Calu3 (cell line): ENCODE results near the gene CDK14. TPM values are rescaled to one million over a fixed set of nuclear protein-coding genes. Genes with fewer than 3 reads are reported as not detected.

Source experiments
- BruUV-seq: library from RNA; stranded (reverse); fragments of 400-500 nt; replicated peaks from 2 replicates; lab custom pipeline; 2021; lab: Mats Ljungman, UMichigan
- CTCF ChIA-PET: fragments of 300-600 bp; sonication (Branson Sonifier 250); formaldehyde crosslinking; loops from one replicate; lab custom pipeline; 2022; ENCODE audit warnings: antibody characterized with exemption; lab: Charles Lee
- DNase-seq: peaks from one replicate; pipeline ENCODE4 v3.0.0; 2022
- H3K27ac Mint-ChIP-seq: one replicate; pipeline ENCODE4 v1.8.0; 2022; ENCODE audit warnings: mixed read lengths; ENCODE audit not compliant: unreplicated experiment
- H3K27me3 Mint-ChIP-seq: one replicate; pipeline ENCODE4 v1.8.0; 2022; ENCODE audit warnings: mixed read lengths; ENCODE audit not compliant: unreplicated experiment
- H3K36me3 Mint-ChIP-seq: one replicate; pipeline ENCODE4 v1.8.0; 2022; ENCODE audit warnings: mild to moderate bottlenecking, moderate library complexity, mixed read lengths; ENCODE audit not compliant: insufficient read depth, unreplicated experiment
- H3K4me1 Mint-ChIP-seq: one replicate; pipeline ENCODE4 v1.8.0; 2022; ENCODE audit warnings: mild to moderate bottlenecking, low read depth, mixed read lengths; ENCODE audit not compliant: unreplicated experiment
- H3K4me3 Mint-ChIP-seq: one replicate; pipeline ENCODE4 v1.8.0; 2022; ENCODE audit warnings: mild to moderate bottlenecking, low read depth, moderate library complexity, mixed read lengths; ENCODE audit not compliant: unreplicated experiment
- H3K9me3 Mint-ChIP-seq: one replicate; pipeline ENCODE4 v1.8.0; 2022; ENCODE audit warnings: low read depth, mixed read lengths; ENCODE audit not compliant: unreplicated experiment
- intact Hi-C: fragments of 100-400 bp; cut with micrococcal nuclease; formaldehyde crosslinking; loops from one replicate; pipeline ENCODE4 v1.10.0; 2022; ENCODE audit not compliant: unreplicated experiment
- total RNA-seq: library from RNA; stranded (reverse); gene quantifications from 2 replicates; pipeline ENCODE4 v1.2.3, GENCODE V29; 2022
- TF ChIP-seq, protein P1 (sequence below): fragments of 200-600 bp; IDR thresholded peaks from one replicate; pipeline ENCODE4 v1.8.0; 2022; ENCODE audit warnings: antibody characterized with exemption; ENCODE audit not compliant: unreplicated experiment

The CDK14 gene
- total RNA-seq, 1 experiment from 2014 or later, result 29.4 TPM

- H3K4me3 Mint-ChIP-seq, result no peak overlapping the region
- no peak for DNase-seq
- intact Hi-C loops, result no loop called here
- no peaks in the 10 kb centered on the region for H3K9me3 Mint-ChIP-seq
- TF ChIP-seq, protein P1, sequence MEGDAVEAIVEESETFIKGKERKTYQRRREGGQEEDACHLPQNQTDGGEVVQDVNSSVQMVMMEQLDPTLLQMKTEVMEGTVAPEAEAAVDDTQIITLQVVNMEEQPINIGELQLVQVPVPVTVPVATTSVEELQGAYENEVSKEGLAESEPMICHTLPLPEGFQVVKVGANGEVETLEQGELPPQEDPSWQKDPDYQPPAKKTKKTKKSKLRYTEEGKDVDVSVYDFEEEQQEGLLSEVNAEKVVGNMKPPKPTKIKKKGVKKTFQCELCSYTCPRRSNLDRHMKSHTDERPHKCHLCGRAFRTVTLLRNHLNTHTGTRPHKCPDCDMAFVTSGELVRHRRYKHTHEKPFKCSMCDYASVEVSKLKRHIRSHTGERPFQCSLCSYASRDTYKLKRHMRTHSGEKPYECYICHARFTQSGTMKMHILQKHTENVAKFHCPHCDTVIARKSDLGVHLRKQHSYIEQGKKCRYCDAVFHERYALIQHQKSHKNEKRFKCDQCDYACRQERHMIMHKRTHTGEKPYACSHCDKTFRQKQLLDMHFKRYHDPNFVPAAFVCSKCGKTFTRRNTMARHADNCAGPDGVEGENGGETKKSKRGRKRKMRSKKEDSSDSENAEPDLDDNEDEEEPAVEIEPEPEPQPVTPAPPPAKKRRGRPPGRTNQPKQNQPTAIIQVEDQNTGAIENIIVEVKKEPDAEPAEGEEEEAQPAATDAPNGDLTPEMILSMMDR, result no peak
- no peaks in the 10 kb centered on the region for H3K27me3 Mint-ChIP-seq
- CTCF ChIA-PET, result interaction anchor here (0.7 kb wide), 1 partner anchor 12 kb away, joined by 8 read pairs; no protein-coding TSS in a partner anchor
- no peaks in the 10 kb centered on the region for H3K36me3 Mint-ChIP-seq
- H3K27ac Mint-ChIP-seq, result no peak overlapping the region
- peaks cover 9% of the 10 kb centered on the region for H3K4me1 Mint-ChIP-seq
- BruUV-seq, result no TSS peak
Observed at GRCh38 chr7:90747516-90747915, 151.4 kb downstream of the CDK14 start.

DNA sequence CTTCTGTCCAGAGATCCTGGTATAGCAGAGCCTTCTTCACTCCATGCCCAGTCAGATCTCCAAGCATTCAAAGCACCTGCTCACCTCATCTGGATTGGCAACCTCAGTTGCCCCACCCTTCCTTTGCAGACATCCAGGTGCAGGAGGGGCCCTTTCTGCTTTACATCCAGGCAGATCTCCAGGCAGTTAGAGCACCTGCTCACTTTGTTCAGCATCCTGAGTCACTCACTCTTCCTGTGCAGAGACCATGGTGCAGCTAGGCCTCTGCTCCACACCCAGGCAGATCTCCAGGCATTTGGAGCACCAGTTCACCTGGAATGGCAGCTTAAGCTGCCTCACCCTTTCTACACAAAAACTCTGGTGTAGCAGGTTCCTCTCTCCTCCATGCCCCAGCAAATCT is 153.1 kb downstream of the CDK14 start:
- no peaks in the 10 kb centered on the region for H3K36me3 Mint-ChIP-seq
- H3K27ac Mint-ChIP-seq, result no peak overlapping the region
- H3K4me3 Mint-ChIP-seq, result no peak overlapping the region
- intact Hi-C loops, result no loop called here
- CTCF ChIA-PET, result no interaction called here
- BruUV-seq, result no TSS peak
- no peak for DNase-seq
- no peaks in the 10 kb centered on the region for H3K9me3 Mint-ChIP-seq
- H3K4me1 Mint-ChIP-seq, result peaks cover 9% of the 10 kb centered on the region
- TF ChIP-seq, protein P1, result no peak
- H3K27me3 Mint-ChIP-seq, result no peaks in the 10 kb centered on the region

- H3K4me1 Mint-ChIP-seq, result peaks cover 9% of the 10 kb centered on the region
- CTCF ChIA-PET, result interaction anchor here (0.6 kb wide), 1 partner anchor 9 kb away, joined by 3 read pairs; no protein-coding TSS in a partner anchor
- no peak overlapping the region for H3K4me3 Mint-ChIP-seq
- DNase-seq, result no peak
- TF ChIP-seq, protein P1, result no peak
- no peaks in the 10 kb centered on the region for H3K36me3 Mint-ChIP-seq
- intact Hi-C loops, result loop anchor here (10.0 kb wide), 1 partner anchor 175 kb away; no protein-coding TSS in a partner anchor
- H3K9me3 Mint-ChIP-seq, result no peaks in the 10 kb centered on the region
- no TSS peak for BruUV-seq
- H3K27me3 Mint-ChIP-seq, result no peaks in the 10 kb centered on the region
- H3K27ac Mint-ChIP-seq, result no peak overlapping the region
Observed at GRCh38 chr7:90749774-90750173, 153.7 kb downstream of the CDK14 start.

GRCh38 chr7:90751595-90751994 is 155.5 kb downstream of the CDK14 start:
- H3K4me1 Mint-ChIP-seq, result peaks cover 9% of the 10 kb centered on the region
- H3K27me3 Mint-ChIP-seq, result no peaks in the 10 kb centered on the region
- H3K27ac Mint-ChIP-seq, result no peak overlapping the region
- CTCF ChIA-PET, result no interaction called here
- intact Hi-C loops, result loop anchor here (10.0 kb wide), 1 partner anchor 173 kb away; no protein-coding TSS in a partner anchor
- no peaks in the 10 kb centered on the region for H3K36me3 Mint-ChIP-seq
- H3K4me3 Mint-ChIP-seq, result no peak overlapping the region
- no peak for DNase-seq
- no TSS peak for BruUV-seq
- no peaks in the 10 kb centered on the region for H3K9me3 Mint-ChIP-seq
- TF ChIP-seq, protein P1, result no peak
